Measurements from ENCODE around the gene JAKMIP1. TPM values are rescaled to one million over a fixed set of nuclear protein-coding genes. Genes with fewer than 3 reads are reported as not detected.

JAKMIP1 gene
- total RNA-seq, 2 experiments from 2014 or later, result 4.0 to 5.1 TPM

GRCh38 chr4:6058531-6059374 is 141.6 kb downstream of the JAKMIP1 start:
- H3K9me3 ChIP-seq (ENCODE audit: low read length), result peaks cover 23% of the 10 kb centered on the region; the same call in 1 of the 2 replicates
- no peak overlapping the region for H3K4me3 ChIP-seq (ENCODE audit: low read depth, low read length, poor library complexity, severe bottlenecking)
- no peaks in the 10 kb centered on the region for H4K20me1 ChIP-seq (ENCODE audit: insufficient read depth, low read length)
- H3K4me2 ChIP-seq (ENCODE audit: low read length), result no peak overlapping the region
- TF ChIP-seq CTCF (conservative IDR thresholded peaks at IDR 0.05; ENCODE audit: low read length), result no peak
- TF ChIP-seq EZH2phosphoT487 (IDR thresholded peaks at IDR 0.05; ENCODE audit: borderline replicate concordance, low read depth, low read length), result no peak
- H3K27ac ChIP-seq (ENCODE audit: low read depth, low read length, poor library complexity, severe bottlenecking), result no peak overlapping the region
- no peaks in the 10 kb centered on the region for H3K9me2 ChIP-seq (ENCODE audit: insufficient read depth, low read length)
- BruUV-seq (replicated peaks), result no TSS peak
- H3K4me1 ChIP-seq (ENCODE audit: insufficient read depth, low read length, poor library complexity, severe bottlenecking), result no peaks in the 10 kb centered on the region
- no peaks in the 10 kb centered on the region for H3K36me3 ChIP-seq (ENCODE audit: insufficient read depth, low read length)
- intact Hi-C loops (cut with micrococcal nuclease; ENCODE audit: unreplicated experiment), result loop anchor here (10.0 kb wide), 1 partner anchor 1554 kb away; no protein-coding TSS in a partner anchor
- H3K79me2 ChIP-seq (ENCODE audit: insufficient read depth, low read depth, low read length), result no peaks in the 10 kb centered on the region
- DNase-seq (ENCODE audit: low spot score), result peak; percentile 8
- ChIA-PET CTCF (ENCODE audit: unreplicated experiment) (no interaction called here), POLR2A (no interaction called here)
- no peak overlapping the region for H2AFZ ChIP-seq (ENCODE audit: low read length)

GRCh38 chr4:6056976-6057766 is 143.2 kb downstream of the JAKMIP1 start:
- CTCF ChIA-PET (ENCODE audit: unreplicated experiment), result no interaction called here
- peaks cover 23% of the 10 kb centered on the region; the same call in 1 of the 2 replicates for H3K9me3 ChIP-seq (ENCODE audit: low read length)
- no peaks in the 10 kb centered on the region for H3K9me2 ChIP-seq (ENCODE audit: insufficient read depth, low read length)
- H3K4me2 ChIP-seq (ENCODE audit: low read length), result no peak overlapping the region
- intact Hi-C loops (cut with micrococcal nuclease; ENCODE audit: unreplicated experiment), result loop anchor here (10.0 kb wide), 1 partner anchor 1552 kb away; no protein-coding TSS in a partner anchor
- H3K4me1 ChIP-seq (ENCODE audit: insufficient read depth, low read length, poor library complexity, severe bottlenecking), result no peaks in the 10 kb centered on the region
- H2AFZ ChIP-seq (ENCODE audit: low read length), result no peak overlapping the region
- TF ChIP-seq CTCF (conservative IDR thresholded peaks at IDR 0.05; ENCODE audit: low read length), result no peak
- no peak for TF ChIP-seq EZH2phosphoT487 (IDR thresholded peaks at IDR 0.05; ENCODE audit: borderline replicate concordance, low read depth, low read length)
- no peak overlapping the region for H3K4me3 ChIP-seq (ENCODE audit: low read depth, low read length, poor library complexity, severe bottlenecking)
- H4K20me1 ChIP-seq (ENCODE audit: insufficient read depth, low read length), result no peaks in the 10 kb centered on the region
- BruUV-seq (replicated peaks), result no TSS peak
- POLR2A ChIA-PET, result interaction anchor here (0.6 kb wide), 1 partner anchor 235 kb away, joined by 3 read pairs; no protein-coding TSS in a partner anchor
- H3K79me2 ChIP-seq (ENCODE audit: insufficient read depth, low read depth, low read length), result no peaks in the 10 kb centered on the region
- no peaks in the 10 kb centered on the region for H3K36me3 ChIP-seq (ENCODE audit: insufficient read depth, low read length)
- no peak overlapping the region for H3K27ac ChIP-seq (ENCODE audit: low read depth, low read length, poor library complexity, severe bottlenecking)
- no peak for DNase-seq (ENCODE audit: low spot score)

All from OCI-LY7 (cell line).